ENCODE measurements around the gene ADGRB2. TPM values are rescaled to one million over a fixed set of nuclear protein-coding genes. Genes with fewer than 3 reads are reported as not detected.

The ADGRB2 gene
- total and polyA plus RNA-seq, 8 donors = 0.61 to 4.9 (median 1.9) TPM; not detected in 1

GRCh38 chr1:31763671-31764311 is 349 bp downstream of the ADGRB2 start:
- H3K4me3 ChIP-seq = peak overlapping the region; percentile 54 to 66 (median 56)
- WGBS, 5 donors = 0 to 1% (median 0%) methylated on average over 5 to 92 of the region's 93 CpGs
- intact Hi-C loops (cut with DNase I; ENCODE audit: low total_unique reads) = no loop called here
- TF ChIP-seq CTCF (IDR thresholded peaks at IDR 0.05) (no peak), POLR2A (IDR thresholded peaks at IDR 0.05) (no peak), EP300 (IDR thresholded peaks at IDR 0.05) (no peak), POLR2AphosphoS5 (IDR thresholded peaks at IDR 0.05) (no peak)
- peak overlapping the region in 1 of 5 donors; percentile 44 for H3K27ac ChIP-seq
- H3K9me3 ChIP-seq = no peaks in the 10 kb centered on the region
- peaks cover 33 to 53% (median 43%) of the 10 kb centered on the region in 4 donors for H3K4me1 ChIP-seq
- peaks cover 0 to 70% (median 32%) of the 10 kb centered on the region in 3 donors for H3K27me3 ChIP-seq
- no peaks in the 10 kb centered on the region for H3K36me3 ChIP-seq
- DNase-seq = no peak

GRCh38 chr1:31762726-31763670 is 1.1 kb downstream of the ADGRB2 start:
- Histone ChIP-seq H3K4me1 (peaks cover 33 to 49% (median 43%) of the 10 kb centered on the region in 4 donors), H3K27ac (no peak overlapping the region), H3K9me3 (no peaks in the 10 kb centered on the region), H3K4me3 (peak overlapping the region; percentile 54 to 66 (median 56)), H3K27me3 (peaks cover 0 to 66% (median 32%) of the 10 kb centered on the region in 3 donors), H3K36me3 (no peaks in the 10 kb centered on the region)
- intact Hi-C loops (cut with DNase I; ENCODE audit: low total_unique reads) = no loop called here
- DNase-seq = peak; percentile 80 to 92
- WGBS, 5 donors = 0 to 1% (median 1%) methylated on average over 25 to 60 of the region's 60 CpGs
- TF ChIP-seq POLR2AphosphoS5 (IDR thresholded peaks at IDR 0.05) (no peak), POLR2A (IDR thresholded peaks at IDR 0.05) (no peak), EP300 (IDR thresholded peaks at IDR 0.05) (no peak), CTCF (IDR thresholded peaks at IDR 0.05) (peak in 5 of 7 experiments; percentile 27 to 72 (median 63))

GRCh38 chr1:31762323-31762722 is 1.8 kb downstream of the ADGRB2 start:
- Histone ChIP-seq H3K27me3 (peaks cover 0 to 61% (median 32%) of the 10 kb centered on the region in 3 donors), H3K4me3 (peak overlapping the region; percentile 54 to 66 (median 56)), H3K36me3 (no peaks in the 10 kb centered on the region), H3K9me3 (no peaks in the 10 kb centered on the region), H3K4me1 (peaks cover 33 to 49% (median 43%) of the 10 kb centered on the region in 4 donors), H3K27ac (no peak overlapping the region)
- TF ChIP-seq POLR2A (IDR thresholded peaks at IDR 0.05) (no peak), EP300 (IDR thresholded peaks at IDR 0.05) (no peak), POLR2AphosphoS5 (IDR thresholded peaks at IDR 0.05) (no peak), CTCF (IDR thresholded peaks at IDR 0.05) (no peak)
- DNase-seq = no peak
- intact Hi-C loops (cut with DNase I; ENCODE audit: low total_unique reads) = no loop called here
- whole genome bisulfite sequencing, 5 donors = 20 to 26% (median 21%) methylated on average over 6 to 7 of the region's 7 CpGs; no CpG with 5 or more reads in 1 of the 5 donors

- peaks cover 0 to 61% (median 32%) of the 10 kb centered on the region in 3 donors for H3K27me3 ChIP-seq
- no peaks in the 10 kb centered on the region for H3K9me3 ChIP-seq
- no peaks in the 10 kb centered on the region for H3K36me3 ChIP-seq
- no peak overlapping the region for H3K4me3 ChIP-seq
- peaks cover 33 to 49% (median 43%) of the 10 kb centered on the region in 4 donors for H3K4me1 ChIP-seq
- no peak for TF ChIP-seq CTCF (IDR thresholded peaks at IDR 0.05)
- no peak for TF ChIP-seq POLR2AphosphoS5 (IDR thresholded peaks at IDR 0.05)
- no peak for TF ChIP-seq POLR2A (IDR thresholded peaks at IDR 0.05)
- no peak for TF ChIP-seq EP300 (IDR thresholded peaks at IDR 0.05)
- H3K27ac ChIP-seq = no peak overlapping the region
- no peak for DNase-seq
- WGBS, 5 donors = 66 to 80% (median 74%) methylated on average over 6 of the region's 6 CpGs
- intact Hi-C loops (cut with DNase I; ENCODE audit: low total_unique reads) = no loop called here
Measured at GRCh38 chr1:31761883-31762282, 2.3 kb downstream of the ADGRB2 start.
